Measurements from ENCODE around the gene HMGCL. TPM values are rescaled to one million over a fixed set of nuclear protein-coding genes. Genes with fewer than 3 reads are reported as not detected.

HMGCL gene
- total and polyA plus RNA-seq, 3 donors from 2014 or later = 38.8 to 54.3 (median 48.2) TPM

DNA sequence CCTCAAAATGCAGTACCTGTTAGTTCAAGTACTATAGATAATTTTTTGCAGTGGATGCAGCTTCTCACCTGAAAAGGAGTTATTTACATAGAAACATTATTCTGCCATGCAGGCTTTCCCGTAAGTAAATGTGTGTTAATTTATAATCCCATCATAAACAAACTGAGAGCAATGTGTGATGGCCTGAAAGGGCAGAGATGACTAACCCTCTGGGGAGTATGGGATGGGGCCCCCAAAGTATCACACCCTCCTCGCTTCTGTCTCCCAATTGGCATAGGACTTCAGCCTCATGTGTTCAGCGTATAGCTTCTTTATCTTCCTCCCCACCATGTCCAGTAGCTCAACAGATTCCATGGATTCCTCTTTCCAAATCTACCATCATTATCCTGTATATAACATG is 7.6 kb downstream of the HMGCL start:
- no peak overlapping the region for H3K4me3 ChIP-seq
- H3K27me3 ChIP-seq = no peaks in the 10 kb centered on the region
- H3K9me3 ChIP-seq = no peaks in the 10 kb centered on the region
- intact Hi-C loops (cut with DNase I; ENCODE audit: low total_unique reads) = no loop called here
- no peak overlapping the region for H3K27ac ChIP-seq
- 89 to 96% methylated on average over 3 of the region's 3 CpGs for WGBS, 2 donors
- H3K4me1 ChIP-seq = no peaks in the 10 kb centered on the region
- DNase-seq = no peak
- H3K36me3 ChIP-seq (ENCODE audit: low read depth, missing control alignments) = no peaks in the 10 kb centered on the region
- TF ChIP-seq POLR2A (IDR thresholded peaks at IDR 0.05) = no peak
- TF ChIP-seq CTCF (IDR thresholded peaks at IDR 0.05) = no peak

DNA sequence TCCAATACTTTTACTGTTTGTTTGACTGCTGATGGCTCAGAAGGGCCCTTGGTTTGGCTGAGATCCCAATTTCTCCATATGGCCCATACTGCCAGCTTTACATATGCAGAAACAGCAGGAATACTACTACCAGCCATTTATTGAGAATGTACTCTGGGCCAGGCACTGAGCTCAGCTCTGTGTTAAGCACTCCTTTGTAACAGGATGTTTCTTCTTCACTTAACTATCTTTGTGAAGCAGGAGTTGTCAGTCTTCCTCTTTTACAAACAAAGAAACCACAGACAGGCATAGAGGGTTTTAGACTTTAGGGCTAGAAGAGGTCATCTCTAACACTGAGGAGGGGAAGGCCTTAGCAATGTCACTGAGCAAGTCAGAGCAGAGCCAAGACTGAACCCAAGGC is 8.3 kb downstream of the HMGCL start:
- H3K27me3 ChIP-seq = no peaks in the 10 kb centered on the region
- no peak for DNase-seq
- no peaks in the 10 kb centered on the region for H3K4me1 ChIP-seq
- TF ChIP-seq POLR2A (IDR thresholded peaks at IDR 0.05) = no peak
- TF ChIP-seq CTCF (IDR thresholded peaks at IDR 0.05) = no peak
- H3K9me3 ChIP-seq = no peaks in the 10 kb centered on the region
- H3K36me3 ChIP-seq (ENCODE audit: low read depth, missing control alignments) = no peaks in the 10 kb centered on the region
- H3K27ac ChIP-seq = no peak overlapping the region
- intact Hi-C loops (cut with DNase I; ENCODE audit: low total_unique reads) = no loop called here
- no peak overlapping the region for H3K4me3 ChIP-seq

DNA sequence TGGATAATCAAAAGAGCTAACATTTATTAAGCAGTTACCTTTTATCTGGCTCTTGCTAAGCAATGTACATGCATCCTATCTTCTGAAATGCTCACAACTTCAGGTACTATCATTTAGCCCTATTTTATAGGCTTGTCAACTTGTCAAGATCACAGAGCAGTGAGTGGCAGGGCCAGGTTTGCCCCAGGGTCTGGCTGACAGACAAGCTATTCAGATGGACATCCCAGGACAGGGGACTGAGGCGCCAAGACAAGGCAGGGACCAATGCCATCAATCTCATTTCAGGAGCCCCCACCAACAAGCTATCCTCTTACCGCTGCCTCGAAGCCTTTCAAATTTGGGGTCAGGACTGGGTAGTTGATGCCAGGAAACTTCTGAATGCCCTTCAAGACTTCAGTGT is 8.9 kb downstream of the HMGCL start:
- DNase-seq = no peak
- H3K36me3 ChIP-seq (ENCODE audit: low read depth, missing control alignments) = no peaks in the 10 kb centered on the region
- H3K4me1 ChIP-seq = no peaks in the 10 kb centered on the region
- no peak overlapping the region for H3K27ac ChIP-seq
- H3K4me3 ChIP-seq = no peak overlapping the region
- TF ChIP-seq CTCF (IDR thresholded peaks at IDR 0.05) = no peak
- TF ChIP-seq POLR2A (IDR thresholded peaks at IDR 0.05) = no peak
- intact Hi-C loops (cut with DNase I; ENCODE audit: low total_unique reads) = no loop called here
- no peaks in the 10 kb centered on the region for H3K9me3 ChIP-seq
- WGBS, 2 donors = 93% methylated on average over 3 of the region's 3 CpGs
- no peaks in the 10 kb centered on the region for H3K27me3 ChIP-seq

DNA sequence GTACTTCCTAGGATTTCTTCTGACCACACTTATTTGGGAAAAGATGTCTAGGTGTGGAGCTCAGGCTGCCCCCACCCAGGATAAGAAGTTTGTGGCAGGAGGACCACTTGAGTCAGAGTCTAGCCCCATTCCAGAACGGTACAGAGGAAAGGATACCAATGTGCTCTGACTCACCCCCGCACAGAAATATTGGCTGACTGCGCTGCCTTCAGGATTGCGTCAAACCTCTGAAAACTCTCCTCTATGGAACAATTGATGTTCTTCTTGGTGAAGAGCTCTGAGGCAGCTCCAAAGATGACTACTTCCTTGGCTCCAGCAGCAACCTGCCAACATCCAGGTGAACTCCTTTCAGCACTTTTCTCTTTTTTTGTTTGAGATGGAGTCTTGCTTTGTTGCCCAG is 11.2 kb downstream of the HMGCL start:
- H3K4me1 ChIP-seq = peaks cover 10% of the 10 kb centered on the region
- no peak for DNase-seq
- WGBS, 2 donors = 87 to 92% methylated on average over 4 of the region's 4 CpGs
- H3K4me3 ChIP-seq = no peak overlapping the region
- no peaks in the 10 kb centered on the region for H3K9me3 ChIP-seq
- H3K27ac ChIP-seq = no peak overlapping the region
- intact Hi-C loops (cut with DNase I; ENCODE audit: low total_unique reads) = no loop called here
- TF ChIP-seq CTCF (IDR thresholded peaks at IDR 0.05) (no peak), POLR2A (IDR thresholded peaks at IDR 0.05) (no peak)
- H3K36me3 ChIP-seq (ENCODE audit: low read depth, missing control alignments) = no peaks in the 10 kb centered on the region
- no peaks in the 10 kb centered on the region for H3K27me3 ChIP-seq

- Histone ChIP-seq H3K36me3 (ENCODE audit: low read depth, missing control alignments) (no peaks in the 10 kb centered on the region), H3K4me1 (peaks cover 10% of the 10 kb centered on the region), H3K27ac (no peak overlapping the region), H3K9me3 (no peaks in the 10 kb centered on the region), H3K4me3 (no peak overlapping the region), H3K27me3 (no peaks in the 10 kb centered on the region)
- intact Hi-C loops (cut with DNase I; ENCODE audit: low total_unique reads) = no loop called here
- WGBS, 2 donors = 72 to 85% methylated on average over 3 of the region's 3 CpGs
- no peak for DNase-seq
- TF ChIP-seq CTCF (IDR thresholded peaks at IDR 0.05) (peak in 2 of 3 experiments; percentile 49 to 57), POLR2A (IDR thresholded peaks at IDR 0.05) (no peak)
These were observed 14.2 kb downstream of the HMGCL start for GRCh38 chr1:23810818-23811540.
